ENCODE results near the gene DERA.
A peak's percentile ranks its signal among the peaks of the same experiment; 100 is the strongest.
"Not testable (repeated sequence)": the region's sequence is repeated elsewhere in the genome, so short reads cannot be mapped to it uniquely, and the experiment has no call there.

The DERA gene

DNA sequence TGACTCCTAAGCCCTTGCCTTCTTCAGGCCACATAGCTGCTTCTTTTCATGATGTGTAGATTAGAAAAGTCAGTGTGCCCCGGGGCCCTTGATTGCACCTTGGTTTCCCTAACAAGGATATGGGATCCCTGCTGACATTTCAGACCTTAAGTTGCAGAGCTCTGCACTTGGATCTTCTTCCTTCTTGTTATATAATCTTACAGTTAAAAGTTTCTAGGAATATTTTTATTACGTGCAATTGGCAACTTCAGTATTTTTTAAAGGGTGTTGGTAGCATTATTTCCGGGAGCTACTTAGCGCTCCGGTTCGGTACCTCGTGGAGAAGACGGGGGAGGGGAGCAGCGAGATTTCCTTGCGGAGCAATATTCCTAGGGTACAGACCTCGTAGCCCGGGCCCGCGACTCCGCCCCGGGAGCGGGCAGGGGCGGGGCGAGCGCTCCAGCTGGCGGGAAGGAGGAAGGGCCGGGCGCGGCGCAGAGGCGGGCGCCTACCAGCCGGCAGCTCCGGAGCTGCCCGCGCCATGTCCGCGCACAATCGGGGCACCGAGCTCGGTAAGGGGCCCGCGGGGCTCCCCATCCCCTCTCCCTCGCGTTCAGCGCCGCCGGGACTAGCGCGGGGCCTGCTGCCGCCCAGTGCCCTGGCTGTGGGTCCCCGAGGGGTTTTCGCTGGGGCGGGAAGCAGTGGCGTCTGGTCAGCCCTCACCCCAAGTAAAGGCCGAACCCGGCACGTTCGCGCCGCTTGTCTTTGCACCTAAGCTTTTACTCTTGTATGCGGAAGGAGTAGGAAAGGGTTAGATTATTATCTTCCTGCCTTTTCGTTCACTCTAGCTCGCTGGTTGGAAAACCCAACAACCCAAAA is at the start of gene DERA:
TSS of gene DERA (plus strand) at position 469 of the 858 bp plus-strand sequence. CDS start at position 521, 52 bp downstream.
- peak; percentile 46 for DNase-seq

DNA sequence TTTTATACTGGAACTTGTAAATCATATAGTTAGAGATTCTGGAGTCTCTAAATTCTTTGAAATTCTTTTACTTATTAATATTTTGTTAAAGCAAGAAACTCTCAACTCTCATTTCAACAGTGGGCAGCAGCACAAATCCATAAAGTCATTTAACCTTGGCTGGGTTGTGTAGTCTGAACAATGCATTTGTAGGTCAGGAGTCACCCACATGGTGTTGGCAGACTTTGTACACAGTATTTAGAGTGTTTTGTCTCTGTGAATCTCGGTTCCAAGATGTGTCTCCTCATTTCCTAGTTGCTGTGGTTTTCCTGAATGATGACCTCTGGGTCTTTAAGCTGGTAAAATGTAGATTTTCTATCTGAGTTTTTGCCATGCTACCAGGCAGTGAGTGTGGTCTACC is 49.7 kb upstream of the DERA start:
- DNase-seq, result no peak

DNA sequence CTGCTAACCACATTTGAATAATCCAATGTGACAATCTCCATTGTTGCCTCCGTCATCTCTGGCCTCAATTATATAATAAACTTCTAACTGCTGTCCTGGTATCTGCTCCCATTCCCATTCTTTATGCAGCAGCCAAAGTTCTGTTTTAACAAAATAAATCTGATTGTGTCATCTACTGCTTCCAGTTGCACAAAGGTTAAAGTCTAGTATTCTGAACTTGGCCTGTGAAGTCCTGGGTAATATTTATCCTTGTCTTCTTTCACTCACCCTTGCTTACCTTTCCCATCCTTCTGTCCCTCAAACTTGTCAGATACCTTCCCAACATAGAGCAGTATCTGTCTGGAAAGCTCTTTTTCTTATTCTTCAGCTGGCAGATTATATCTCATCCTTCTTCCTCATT is 48.3 kb upstream of the DERA start:
- DNase-seq, result no peak

DNA sequence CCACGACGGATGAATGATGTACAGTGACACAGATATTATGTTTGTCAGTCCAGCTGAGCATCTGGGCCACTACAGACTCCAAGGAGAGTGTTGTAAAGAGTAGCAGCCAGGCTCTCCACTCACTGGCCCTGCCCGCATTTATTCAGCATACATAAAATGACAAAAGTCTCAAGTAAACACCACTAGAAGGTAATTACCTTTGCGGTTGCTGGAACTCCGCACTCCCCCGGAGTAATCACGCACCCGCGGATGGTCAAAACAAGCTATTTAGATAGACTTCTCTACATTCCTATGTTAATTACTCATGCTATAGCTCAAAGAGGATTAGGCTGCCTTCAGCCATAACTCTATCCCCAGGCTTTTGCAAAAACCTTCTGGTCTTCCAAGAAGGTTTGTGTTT is 47.8 kb upstream of the DERA start:
- no peak for DNase-seq

DNA sequence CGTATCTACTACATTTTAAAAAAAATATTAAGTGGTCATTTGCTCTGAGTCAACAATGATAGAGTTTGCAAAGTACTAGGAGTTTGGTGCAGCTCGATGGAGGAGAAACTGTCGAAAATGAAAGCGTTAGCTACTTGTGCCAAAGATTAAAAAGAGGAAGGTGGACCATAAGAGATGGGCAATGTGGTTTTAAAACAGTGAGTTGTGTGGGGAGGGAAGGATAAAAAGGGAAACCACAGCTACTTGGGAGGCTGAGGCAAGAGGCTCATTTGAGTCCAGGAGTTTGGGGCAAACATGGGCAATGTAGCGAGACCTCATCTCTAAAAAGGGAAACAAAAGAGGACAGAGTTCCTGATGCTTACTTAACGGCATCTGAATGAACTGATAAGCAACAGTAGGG is 47.1 kb upstream of the DERA start:
- no peak for DNase-seq

DNA sequence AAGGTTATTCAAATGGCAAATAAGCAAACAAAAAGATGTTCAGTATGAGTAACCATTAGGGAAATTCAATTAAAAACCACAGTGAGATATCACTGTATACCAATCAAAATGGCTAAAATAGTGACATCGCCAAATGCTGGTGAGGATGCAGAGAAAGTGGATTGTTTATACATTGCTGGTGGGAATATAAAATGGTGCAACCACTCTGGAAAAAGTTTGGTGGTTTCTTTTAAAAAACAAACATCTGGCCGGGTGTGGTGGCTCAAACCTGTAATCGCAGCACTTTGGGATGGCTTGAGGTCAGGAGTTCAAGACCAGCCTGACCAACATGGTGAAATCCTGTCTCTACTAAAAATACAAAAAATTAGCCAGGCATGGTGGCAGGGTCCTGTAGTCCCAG is 42.9 kb upstream of the DERA start:
- DNase-seq, result no peak

DNA sequence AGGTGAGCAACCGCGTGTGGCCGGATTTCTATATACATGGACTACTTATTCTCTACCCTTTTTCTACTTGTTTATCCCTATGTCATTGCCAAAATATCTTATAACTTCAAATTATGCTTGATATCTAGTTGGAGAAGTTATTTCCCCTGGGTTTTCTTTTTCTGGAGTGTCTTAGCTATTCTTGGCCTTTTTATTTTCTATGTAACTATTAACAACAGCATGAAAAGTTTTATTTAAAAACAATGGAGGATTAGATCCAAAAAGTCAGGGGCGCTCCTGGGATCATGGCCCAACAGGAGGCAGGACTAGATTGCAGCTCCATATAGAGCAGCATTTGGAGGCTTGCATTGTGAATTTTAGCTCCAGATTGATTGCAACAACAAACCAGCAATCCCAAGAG is 37.6 kb upstream of the DERA start:
- DNase-seq, result no peak

DNA sequence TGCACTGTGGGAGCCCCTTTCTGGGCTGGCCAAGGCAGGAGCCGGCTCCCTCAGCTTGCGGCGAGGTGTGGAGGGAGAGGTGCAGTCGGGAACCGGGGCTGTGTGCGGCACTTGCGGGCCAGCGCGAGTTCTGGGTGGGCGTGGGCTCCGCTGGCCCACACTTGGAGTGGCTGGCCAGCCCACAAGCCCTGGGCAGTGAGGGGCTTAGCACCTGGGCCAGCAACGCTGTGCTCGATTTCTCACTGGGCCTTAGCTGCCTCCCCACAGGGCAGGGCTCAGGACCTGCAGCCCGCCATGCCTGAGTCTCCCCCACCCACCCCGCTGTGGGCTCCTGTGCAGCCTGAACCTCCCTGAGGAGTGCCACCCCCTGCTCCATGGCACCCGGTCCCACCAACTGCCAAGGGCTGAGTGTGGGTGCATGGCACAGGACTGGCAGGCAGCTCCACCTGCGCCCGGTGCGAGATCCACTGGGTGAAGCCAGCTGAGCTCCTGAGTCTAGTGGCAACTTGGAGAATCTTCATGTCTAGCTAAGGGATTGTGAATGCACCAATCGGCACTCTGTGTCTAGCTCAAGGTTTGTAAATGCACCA is 36.5 kb upstream of the DERA start:
- not testable (repeated sequence) for DNase-seq

DNA sequence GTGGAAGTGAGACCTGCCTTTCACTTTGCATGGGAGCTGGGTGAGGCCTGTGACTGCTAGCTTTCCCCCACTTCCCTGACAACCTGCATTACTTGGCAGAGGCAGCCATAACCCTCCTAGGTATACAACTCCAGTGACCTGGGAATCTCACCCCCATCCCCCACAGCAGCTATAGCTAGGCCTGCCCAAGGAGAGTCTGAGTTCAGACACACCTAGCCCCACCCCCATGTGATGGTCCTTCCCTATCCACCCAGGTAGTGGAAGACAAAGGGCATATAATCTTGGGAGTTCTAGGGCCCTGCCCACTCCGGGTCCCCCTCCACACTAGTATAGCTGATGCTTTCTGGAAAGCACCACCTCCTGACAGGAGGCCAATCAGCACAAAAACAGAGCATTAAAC is 35.3 kb upstream of the DERA start:
- no peak for DNase-seq

DNA sequence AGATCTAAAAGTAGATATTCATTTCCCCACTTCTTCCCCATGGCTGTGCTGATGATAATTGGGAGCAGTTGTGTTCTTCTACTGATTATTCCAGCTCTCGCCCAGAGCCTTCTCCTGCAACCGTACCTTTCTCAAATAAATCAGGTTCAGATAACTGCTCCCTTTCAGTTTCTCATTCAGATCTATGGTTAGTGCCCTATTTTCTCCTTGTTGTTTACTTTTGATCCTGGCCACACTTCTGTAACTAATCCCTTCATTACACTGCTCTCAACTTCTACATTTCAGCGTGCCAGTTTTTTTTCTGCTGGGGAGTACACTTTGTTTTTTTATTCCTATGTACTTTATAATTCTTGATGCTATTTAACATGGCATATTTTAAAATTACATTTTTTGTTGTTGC is 31.7 kb upstream of the DERA start:
- DNase-seq, result no peak

DNA sequence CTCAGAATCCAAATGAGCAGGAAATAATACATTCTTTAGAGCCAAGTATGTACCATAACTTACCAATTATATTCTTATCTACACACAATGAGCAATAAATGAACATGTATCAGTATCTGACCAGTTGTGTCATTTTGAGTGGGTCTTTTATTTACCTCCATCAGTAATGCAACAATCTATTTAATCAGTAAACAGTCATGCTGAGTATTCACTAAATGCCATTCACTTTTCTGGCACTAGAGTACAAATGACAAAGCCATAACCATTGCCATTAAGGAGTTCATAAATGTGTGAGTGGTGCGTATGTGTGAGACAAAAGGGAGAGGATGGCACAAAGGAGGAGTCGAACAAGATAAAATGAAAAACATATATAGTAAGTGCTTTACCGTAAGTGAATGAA is 30.4 kb upstream of the DERA start:
- peak; percentile 20 for DNase-seq

DNA sequence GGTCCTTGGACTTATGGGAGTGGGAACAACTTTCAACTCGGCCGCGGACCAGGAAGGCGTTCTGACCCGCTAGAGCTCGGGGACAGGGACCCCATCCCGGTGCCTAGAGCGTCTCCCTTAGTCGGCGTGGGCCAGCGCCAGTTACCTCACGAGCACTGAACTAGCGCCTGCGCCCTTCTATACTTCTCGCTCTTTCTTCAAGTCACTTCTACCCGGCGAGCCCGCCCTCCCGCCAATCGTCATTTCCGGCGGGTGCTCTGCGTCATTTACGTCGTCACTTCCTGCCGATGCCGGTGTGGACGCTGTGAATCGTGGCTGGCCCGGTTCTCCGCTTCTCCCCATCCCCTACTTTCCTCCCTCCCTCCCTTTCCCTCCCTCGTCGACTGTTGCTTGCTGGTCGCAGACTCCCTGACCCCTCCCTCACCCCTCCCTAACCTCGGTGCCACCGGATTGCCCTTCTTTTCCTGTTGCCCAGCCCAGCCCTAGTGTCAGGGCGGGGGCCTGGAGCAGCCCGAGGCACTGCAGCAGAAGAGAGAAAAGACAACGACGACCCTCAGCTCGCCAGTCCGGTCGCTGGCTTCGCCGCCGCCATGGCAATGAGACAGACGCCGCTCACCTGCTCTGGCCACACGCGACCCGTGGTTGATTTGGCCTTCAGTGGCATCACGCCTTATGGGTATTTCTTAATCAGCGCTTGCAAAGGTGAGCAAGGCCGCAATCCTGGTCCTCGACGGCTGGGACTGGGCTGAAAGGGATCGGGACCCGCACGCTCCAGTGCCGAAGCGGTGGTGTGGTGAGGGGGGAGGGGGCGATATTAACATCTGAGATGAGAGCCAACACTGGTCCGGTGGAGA is 28.8 kb upstream of the DERA start, which contains the start of gene STRAP:
TSS of gene STRAP (plus strand) at position 270 of the 854 bp plus-strand sequence. CDS start at position 591, 321 bp downstream.
- peak; percentile 92 for DNase-seq

DNA sequence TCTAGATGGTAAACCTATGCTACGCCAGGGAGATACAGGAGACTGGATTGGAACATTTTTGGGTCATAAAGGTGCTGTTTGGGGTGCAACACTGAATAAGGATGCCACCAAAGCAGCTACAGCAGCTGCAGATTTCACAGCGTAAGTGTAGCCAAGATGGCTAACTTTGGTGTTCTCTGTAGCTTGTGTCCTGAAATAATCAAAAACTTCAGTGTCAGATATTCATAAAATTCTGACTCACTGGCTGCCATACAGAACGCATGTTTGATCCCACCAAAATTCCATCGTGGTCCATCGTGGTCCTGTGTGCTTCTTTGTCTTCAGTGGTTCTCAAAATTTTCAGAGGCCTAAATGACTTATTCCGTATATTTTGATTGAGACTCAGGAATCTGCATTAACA is 27.6 kb upstream of the DERA start:
- DNase-seq, result no peak

DNA sequence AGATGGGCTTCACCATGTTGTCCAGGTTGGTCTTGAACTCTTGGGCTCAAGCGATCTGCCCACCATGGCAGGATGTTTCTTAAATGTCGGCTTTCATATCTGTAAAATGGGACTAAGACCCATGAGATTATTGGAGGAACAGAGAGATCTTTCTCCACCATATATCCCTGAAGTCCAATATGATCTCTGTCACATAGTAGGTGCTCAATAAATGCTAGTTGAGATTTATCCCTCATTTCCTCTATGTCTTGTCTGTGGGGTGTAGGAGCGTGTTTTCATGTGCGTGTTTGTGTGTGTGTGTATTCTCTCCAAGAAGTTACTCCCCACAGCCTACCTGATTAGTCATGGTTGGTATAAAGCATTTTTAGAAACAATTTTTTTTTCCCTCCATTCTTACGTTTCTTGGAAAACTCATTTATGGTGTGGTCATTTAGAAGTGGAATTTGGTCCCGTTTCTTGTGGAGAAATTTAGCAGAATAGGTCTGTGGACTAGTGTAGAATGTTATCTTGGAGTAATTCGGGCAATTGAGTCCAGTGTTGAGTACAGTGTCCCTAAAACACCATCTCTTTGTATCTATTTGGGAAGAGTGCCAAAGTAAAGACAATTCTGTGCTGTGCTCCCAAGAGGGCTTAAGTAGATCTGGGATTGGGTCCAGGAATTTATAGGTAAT is 24.6 kb upstream of the DERA start:
- peak; percentile 90 for DNase-seq

DNA sequence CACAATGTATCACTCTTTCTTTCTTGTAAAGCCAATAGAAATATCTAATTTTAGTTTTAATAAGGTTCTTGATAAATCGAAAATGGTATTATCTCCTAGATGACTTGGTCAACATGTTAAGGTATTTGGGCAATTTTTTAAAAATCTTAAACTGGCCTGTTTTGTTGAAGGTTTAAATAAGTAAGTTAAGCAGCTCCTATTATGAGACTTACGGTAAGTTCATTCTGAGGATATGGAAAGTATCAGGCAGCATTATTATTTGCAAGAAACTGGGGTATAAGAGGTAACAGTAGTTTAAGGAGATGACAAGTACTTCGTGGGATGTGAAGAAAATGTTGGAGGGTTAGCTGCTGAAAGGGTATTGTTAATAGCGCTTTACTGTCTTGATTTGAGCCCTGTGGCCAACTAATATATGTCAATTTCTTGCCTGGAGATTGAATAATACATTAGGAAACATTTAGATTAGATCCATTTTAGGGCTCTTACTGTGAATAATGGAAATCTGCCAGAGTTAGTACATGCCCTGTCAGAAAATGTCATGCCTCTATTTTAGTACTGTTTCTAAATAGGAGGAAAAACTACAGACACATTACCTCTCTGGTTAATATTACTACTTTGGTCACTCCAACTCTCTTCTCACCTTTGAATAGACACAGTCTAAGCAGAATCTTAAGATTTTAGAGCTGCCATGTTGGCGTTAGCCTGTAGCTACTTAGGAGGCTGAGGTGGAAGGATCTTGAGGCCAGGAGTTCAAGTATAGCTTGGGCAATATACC is 23.9 kb upstream of the DERA start:
- no peak for DNase-seq

DNA sequence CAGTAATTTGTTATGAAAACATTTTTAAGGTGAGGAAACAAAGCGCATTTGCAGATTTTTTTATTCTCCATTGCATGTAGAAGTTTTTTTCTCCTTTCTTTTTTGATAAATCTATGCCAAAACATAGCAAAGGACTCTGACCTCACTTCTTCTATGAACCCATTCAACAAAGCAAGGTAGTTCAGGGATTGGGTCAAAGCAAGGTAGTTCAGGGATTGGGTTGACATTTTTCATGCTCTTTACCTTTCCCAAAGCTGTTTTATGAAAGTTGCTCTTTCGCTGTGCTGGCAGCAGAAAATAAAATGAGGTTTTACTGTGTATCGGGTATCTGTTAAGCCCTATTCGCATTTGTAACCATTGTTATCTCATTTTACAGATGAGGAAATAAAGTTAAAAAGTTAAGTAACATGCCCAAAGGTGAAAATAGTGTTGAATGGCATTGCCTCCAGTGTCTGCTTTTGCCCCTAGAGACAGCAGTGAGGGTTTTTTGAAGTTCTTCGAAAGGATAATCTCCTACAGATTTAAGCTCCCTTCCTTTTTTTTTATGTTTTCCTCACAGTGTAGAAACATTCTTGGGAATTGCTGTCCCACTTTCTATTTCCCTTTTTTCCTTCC is 18.4 kb upstream of the DERA start:
- DNase-seq, result no peak

DNA sequence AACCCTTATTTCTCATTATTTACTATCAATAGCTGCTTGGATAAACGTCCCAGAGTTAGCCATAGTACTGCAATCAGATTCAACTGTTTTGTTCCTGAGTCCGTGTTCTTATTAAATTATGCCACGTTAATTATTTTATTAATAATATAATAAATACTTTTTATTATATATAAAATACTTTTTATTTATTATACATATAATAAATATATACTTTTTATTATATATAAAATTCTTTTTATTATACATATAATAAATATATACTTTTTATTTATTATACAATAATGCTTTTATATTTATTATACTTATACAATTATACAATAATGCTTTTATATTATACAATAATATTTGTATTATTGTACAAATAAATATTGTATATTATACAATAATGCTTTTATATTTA is 17.9 kb upstream of the DERA start:
- no peak for DNase-seq

DNA sequence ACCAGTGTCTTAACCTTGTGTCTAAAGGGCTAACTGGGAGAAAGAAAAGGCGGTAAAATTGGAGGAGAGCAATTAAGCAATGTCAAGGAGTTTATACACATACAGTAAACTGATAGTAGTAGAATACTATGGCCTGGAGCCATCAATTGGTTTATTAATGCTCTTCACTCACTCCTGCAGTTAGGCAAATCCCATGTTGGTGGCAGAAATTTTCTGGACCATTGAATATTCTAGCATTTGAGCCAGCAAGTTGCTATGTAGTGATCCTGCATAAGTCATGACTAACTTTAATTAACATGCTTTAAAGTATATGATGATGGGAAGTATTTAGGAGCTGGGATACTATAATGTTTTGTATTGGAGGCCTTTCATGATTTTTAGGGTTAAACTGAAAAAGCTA is 14.3 kb upstream of the DERA start:
- no peak for DNase-seq

DNA sequence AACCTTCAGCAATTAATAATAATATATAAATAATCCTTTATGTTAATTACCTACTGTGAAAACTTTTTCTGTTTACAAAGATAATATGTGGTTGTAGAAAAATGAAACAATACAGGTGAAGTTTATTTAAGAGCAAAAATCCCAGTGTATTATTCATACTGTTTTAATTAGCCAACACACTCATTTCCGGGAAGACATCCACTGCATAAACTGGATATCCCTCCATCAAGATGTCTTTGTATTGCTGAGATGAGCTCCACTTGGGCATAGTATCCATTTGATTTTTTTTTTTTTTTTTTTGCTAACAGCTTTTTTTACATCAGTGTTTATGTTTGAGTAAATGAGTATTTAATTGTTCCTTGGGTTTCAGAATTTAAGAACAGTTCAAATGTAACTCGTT is 13.7 kb upstream of the DERA start:
- DNase-seq, result no peak

DNA sequence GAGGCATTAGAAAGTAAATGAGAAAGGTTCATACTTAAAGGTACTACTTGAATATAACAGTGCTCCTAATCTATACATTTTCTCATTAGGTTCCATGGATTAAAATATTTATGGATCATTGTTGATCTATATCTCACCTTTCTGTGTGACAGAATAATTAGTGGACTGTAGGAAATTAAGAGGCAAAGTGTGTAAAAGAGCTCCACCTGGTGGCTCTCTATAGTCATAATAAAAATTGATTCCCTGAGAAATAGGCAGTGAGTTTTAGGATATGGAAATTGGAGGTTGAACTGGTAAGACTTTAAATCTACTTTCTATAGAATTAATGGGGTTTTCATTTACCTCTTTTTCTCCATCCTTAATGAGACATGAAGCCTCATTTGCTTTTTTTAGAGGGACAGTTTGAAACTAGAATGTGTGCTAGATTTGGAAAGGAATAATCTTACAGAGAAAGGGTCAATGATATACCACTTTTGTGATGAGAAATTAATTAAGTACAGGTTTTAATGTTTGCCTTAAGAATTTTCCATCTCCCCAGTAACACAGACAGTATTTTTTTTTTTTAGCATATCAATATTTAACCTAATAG is 11.8 kb upstream of the DERA start:
- peak; percentile 12 for DNase-seq

DNA sequence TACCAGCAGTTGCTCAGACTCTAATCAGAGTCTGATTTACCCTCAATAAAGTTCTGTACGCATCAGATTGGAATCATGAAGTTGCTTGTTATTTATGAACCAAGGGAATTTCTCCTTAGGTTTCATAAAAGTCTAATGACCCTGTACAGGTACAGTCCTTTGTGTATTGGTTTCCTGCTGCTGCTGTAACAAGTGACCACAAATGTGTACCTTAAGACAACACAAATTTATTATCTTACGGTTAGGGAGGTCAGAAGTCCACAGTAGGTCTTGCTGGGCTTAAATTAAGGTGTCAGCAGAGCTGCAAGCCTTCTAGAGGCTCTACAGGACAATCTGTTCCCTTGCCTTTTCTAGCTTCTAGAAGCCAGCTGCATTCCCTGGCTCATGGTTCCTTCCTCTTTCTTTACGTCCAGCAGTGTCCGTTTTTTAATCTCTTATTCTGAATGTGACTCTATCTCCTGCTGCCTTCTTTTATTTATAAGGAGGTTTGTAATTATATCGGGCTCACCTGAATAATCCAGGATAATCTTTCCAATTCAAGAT is 6.7 kb upstream of the DERA start:
- DNase-seq, result no peak
